A549 (cell line): ENCODE results near the gene TRIM28. TPM values are rescaled to one million over a fixed set of nuclear protein-coding genes. Genes with fewer than 3 reads are reported as not detected.

Source experiments
- ATAC-seq, 2 experiments: fragments of 200-7000 bp in 1 of 2; fragments of >200 bp in 1 of 2; cut with Nextera tagmentation in 1 of 2; cut with Tn5 transposase in 1 of 2; 3 replicates each; pipeline versions ENCODE4 v1.8.0 to v1.9.1; 2018 to 2020; ENCODE audit warnings: mild to moderate bottlenecking in 1 of 2, moderate library complexity in 1 of 2
- CTCF ChIA-PET: fragments of 300-600 bp; sonication (Branson Sonifier 250); formaldehyde crosslinking; extraction: SDS; loops from one replicate; lab custom pipeline; 2021; ENCODE audit warnings: antibody characterized with exemption, inconsistent platforms; lab: Yijun Ruan, JAX
- POLR2A ChIA-PET: fragments of 350-600 bp; formaldehyde crosslinking; extraction: SDS; loops from one replicate; lab custom pipeline; 2021; ENCODE audit warnings: antibody characterized with exemption, inconsistent platforms; lab: Yijun Ruan, JAX
- DNase-seq, 2 experiments: peaks; one replicate each; pipeline versions ENCODE4 v3.0.0 to v3.0.0-alpha.2; 2011 to 2016; ENCODE audit warnings: low read depth in 1 of 2, low spot score in 1 of 2
- FAIRE-seq: peaks from 2 replicates; lab custom pipeline; 2011; peaks lifted over from hg19 to GRCh38; lab: Jason Lieb, UNC
- H3K27ac ChIP-seq, 2 experiments: fragments of >200 bp; sonication (Bioruptor Twin); formaldehyde crosslinking; 3 replicates each; pipeline ENCODE4 v1.5.1; 2016 to 2017
- H3K4me1 ChIP-seq: fragments of >200 bp; sonication (Bioruptor Twin); formaldehyde crosslinking; 3 replicates; pipeline ENCODE4 v1.6.1; 2016
- H3K4me2 ChIP-seq: fragments of >200 bp; sonication (Bioruptor Twin); formaldehyde crosslinking; 3 replicates; pipeline ENCODE4 v1.6.1; 2016
- H3K4me3 ChIP-seq: fragments of >200 bp; sonication (Bioruptor Twin); formaldehyde crosslinking; 3 replicates; pipeline ENCODE4 v1.5.1; 2016
- H3K9me3 ChIP-seq: fragments of >200 bp; sonication (Bioruptor Twin); formaldehyde crosslinking; 3 replicates; pipeline ENCODE4 v1.6.1; 2016
- ATOH8 ChIP-seq: fragments of 250-450 bp; sonication (Bioruptor Pico); IDR thresholded peaks from 2 replicates; pipeline ENCODE4 v1.5.0; 2020; ENCODE audit warnings: low read depth, mild to moderate bottlenecking, moderate library complexity
- BHLHE40 ChIP-seq: IDR thresholded peaks from 2 replicates; pipeline ENCODE4 v1.6.1; 2012; ENCODE audit warnings: low read depth, low read length, inconsistent platforms
- CBX2 ChIP-seq: fragments of 200-600 bp; sonication (generic); IDR thresholded peaks from 2 replicates; pipeline ENCODE4 v1.6.1; 2016; ENCODE audit warnings: low read depth, mild to moderate bottlenecking, borderline replicate concordance
- CEBPB ChIP-seq, 2 experiments: fragments of >200 bp in 1 of 2; sonication (Bioruptor Twin) in 1 of 2; formaldehyde crosslinking in 1 of 2; IDR thresholded peaks; 2 replicates each; pipeline ENCODE4 v1.6.1; 2012 to 2016
- CHD4 ChIP-seq: fragments of 200-600 bp; sonication (generic); IDR thresholded peaks from 2 replicates; pipeline ENCODE4 v1.6.1; 2016; ENCODE audit warnings: antibody characterized with exemption, mild to moderate bottlenecking, borderline replicate concordance
- E2F6 ChIP-seq: IDR thresholded peaks from 2 replicates; pipeline ENCODE4 v1.6.1; 2012; ENCODE audit warnings: low read depth, borderline replicate concordance
- ELK1 ChIP-seq: fragments of 150-350 bp; IDR thresholded peaks from 2 replicates; pipeline ENCODE4 v1.6.1; 2014; ENCODE audit warnings: low read depth, mild to moderate bottlenecking, low read length
- EP300 ChIP-seq, 2 experiments: fragments of >200 bp; sonication (Bioruptor Twin); formaldehyde crosslinking; IDR thresholded peaks; 2 replicates in 1 of 2; 3 replicates in 1 of 2; pipeline ENCODE4 v1.6.1; 2016 to 2017
- FOSB ChIP-seq: fragments of 250-450 bp; sonication (Bioruptor Pico); IDR thresholded peaks from 2 replicates; pipeline ENCODE4 v1.5.0; 2020; ENCODE audit warnings: mild to moderate bottlenecking, moderate library complexity
- FOXS1 ChIP-seq: fragments of 250-450 bp; sonication (Bioruptor Pico); IDR thresholded peaks from 2 replicates; pipeline ENCODE4 v1.5.0; 2020; ENCODE audit warnings: mild to moderate bottlenecking, moderate library complexity
- HES2 ChIP-seq: fragments of >200 bp; sonication (Bioruptor Twin); formaldehyde crosslinking; IDR thresholded peaks from 2 replicates; pipeline ENCODE4 v1.6.1; 2016
- HOXB5 ChIP-seq: fragments of 250-450 bp; sonication (Bioruptor Pico); IDR thresholded peaks from 2 replicates; pipeline ENCODE4 v1.5.0; 2020; ENCODE audit warnings: mild to moderate bottlenecking, moderate library complexity
- JUNB ChIP-seq: fragments of >200 bp; sonication (Bioruptor Twin); formaldehyde crosslinking; IDR thresholded peaks from 2 replicates; pipeline ENCODE4 v1.6.1; 2016
- MAFK ChIP-seq: fragments of 450-650 bp; IDR thresholded peaks from 2 replicates; pipeline ENCODE4 v1.6.1; 2014; ENCODE audit not compliant: partially characterized antibody
- MAZ ChIP-seq: fragments of 150-350 bp; IDR thresholded peaks from 2 replicates; pipeline ENCODE4 v1.6.1; 2014; ENCODE audit warnings: antibody characterized with exemption, low read depth, low read length, borderline replicate concordance
- PBX3 ChIP-seq: IDR thresholded peaks from 2 replicates; pipeline ENCODE4 v1.6.1; 2012
- POLR2AphosphoS2 ChIP-seq: conservative IDR thresholded peaks from 2 replicates; pipeline ENCODE4 v1.6.1; 2012; ENCODE audit warnings: low read length, improper control_type of control experiment, inconsistent platforms
- RCOR1 ChIP-seq: fragments of 150-350 bp; IDR thresholded peaks from 2 replicates; pipeline ENCODE4 v1.6.1; 2014; ENCODE audit warnings: antibody characterized with exemption, low read length, low read depth
- RFX5 ChIP-seq: fragments of 450-650 bp; IDR thresholded peaks from 2 replicates; pipeline ENCODE4 v1.7.1; 2014; ENCODE audit warnings: antibody characterized with exemption, mild to moderate bottlenecking, moderate library complexity
- RNF2 ChIP-seq: fragments of 200-600 bp; sonication (generic); IDR thresholded peaks from 2 replicates; pipeline ENCODE4 v1.6.1; 2016; ENCODE audit warnings: low read depth, mild to moderate bottlenecking, antibody characterized with exemption, moderate library complexity, borderline replicate concordance
- SREBF2 ChIP-seq: fragments of 450-650 bp; IDR thresholded peaks from 2 replicates; pipeline ENCODE4 v1.6.1; 2014; ENCODE audit warnings: mild to moderate bottlenecking, moderate library complexity
- TFCP2L1 ChIP-seq: fragments of 250-450 bp; sonication (Bioruptor Pico); IDR thresholded peaks from 2 replicates; pipeline ENCODE4 v1.5.0; 2021; ENCODE audit warnings: mild to moderate bottlenecking
- WGBS: methylation state at CpG from one replicate; pipeline ENCODE4 v1.1.6; 2017; ENCODE audit errors: missing lambda C conversion rate; 5-methylcytosine and 5-hydroxymethylcytosine counted together
- polyA plus RNA-seq, 4 experiments: library from polyadenylated mRNA; depleted of rRNA in 3 of 4; stranded (reverse); fragments of >200 nt; fragmentation: RNase III in 1 of 4; extraction: RNeasy Plus Mini Kit Qiagen cat#74134 plus additional on column Dnase treatment in 1 of 4; gene quantifications; 2 replicates in 3 of 4; 3 replicates in 1 of 4; pipeline ENCODE4 v1.2.3, GENCODE V29; 2011 to 2017

Gene TRIM28
- polyA plus RNA-seq, 2 of the 4 experiments (the other 2 are of a cell fraction): 576 to 656 TPM

GRCh38 chr19:58529405-58529804 lies 14.5 kb upstream of the TRIM28 start:
- ATAC-seq (no peak), DNase-seq (no peak), FAIRE-seq (no peak)
- ChIA-PET POLR2A (interaction anchor here (1.0 to 1.6 kb wide), 2 partner anchors 9 to 14 kb away, joined by 6 to 11 read pairs; partner anchors contain the start of genes TRIM28 and ZBTB45), CTCF (interaction anchor here (0.6 to 3.7 kb wide), 3 partner anchors 10 to 251 kb away, joined by 3 to 33 read pairs (median 3); partner anchors contain the start of gene ZBTB45)
- Histone ChIP-seq H3K27ac (no peak overlapping the region), H3K4me2 (no peak overlapping the region), H3K9me3 (no peaks in the 10 kb centered on the region), H3K4me1 (no peaks in the 10 kb centered on the region), H3K4me3 (no peak overlapping the region)
- WGBS: 19% methylated on average over 3 of the region's 3 CpGs
- TF ChIP-seq MAFK (peak; percentile 86), MAZ (no peak), RCOR1 (no peak), ELK1 (no peak)

GRCh38 chr19:58531034-58531840 lies 12.6 kb upstream of the TRIM28 start:
- Histone ChIP-seq H3K4me2 (no peak overlapping the region), H3K4me3 (no peak overlapping the region), H3K4me1 (no peaks in the 10 kb centered on the region), H3K27ac (no peak overlapping the region), H3K9me3 (no peaks in the 10 kb centered on the region)
- TF ChIP-seq PBX3 (no peak), BHLHE40 (no peak), ATOH8 (CRISPR knock-in tag) (no peak), CBX2 (no peak), EP300 (IDR thresholded peaks at IDR 0.05) (no peak), FOXS1 (CRISPR knock-in tag) (no peak), FOSB (no peak), SREBF2 (no peak), JUNB (no peak), E2F6 (no peak), CEBPB (IDR thresholded peaks at IDR 0.05) (no peak), RNF2 (no peak)
- no peak for DNase-seq
- CTCF ChIA-PET: interaction anchor here (3.7 to 5.5 kb wide), 2 partner anchors 11 to 12 kb away, joined by 33 to 70 read pairs; partner anchors contain the start of gene ZBTB45
- 28% methylated on average over 10 of the region's 10 CpGs for WGBS
- ATAC-seq: peak; percentile 18 to 20; a peak in 2 of 6 replicates
- FAIRE-seq: no peak
- POLR2A ChIA-PET: interaction anchor here (1.2 to 1.7 kb wide), 2 partner anchors 12 to 13 kb away, joined by 6 to 9 read pairs; partner anchors contain the start of genes TRIM28 and ZBTB45

GRCh38 chr19:58535857-58536256 lies 8.0 kb upstream of the TRIM28 start:
- no peaks in the 10 kb centered on the region for H3K9me3 ChIP-seq
- H3K27ac ChIP-seq: no peak overlapping the region
- POLR2A ChIA-PET: interaction anchor here (0.9 to 1.0 kb wide), 2 partner anchors 8 to 16 kb away, joined by 3 to 4 read pairs; partner anchors contain the start of genes TRIM28 and ZBTB45
- no peak overlapping the region for H3K4me3 ChIP-seq
- FAIRE-seq: no peak
- H3K4me2 ChIP-seq: no peak overlapping the region
- no peak for DNase-seq
- ATAC-seq: no peak
- CTCF ChIA-PET: interaction anchor here (0.7 to 5.5 kb wide), 2 partner anchors 13 to 17 kb away, joined by 3 to 70 read pairs; partner anchors contain the start of gene ZBTB45
- TF ChIP-seq HOXB5: no peak
- no peak for TF ChIP-seq HES2
- no peak for TF ChIP-seq POLR2AphosphoS2
- no peak for TF ChIP-seq TFCP2L1
- no peak for TF ChIP-seq RFX5
- TF ChIP-seq CHD4: no peak
- TF ChIP-seq MAZ: no peak
- H3K4me1 ChIP-seq: no peaks in the 10 kb centered on the region
- 84% methylated on average over 3 of the region's 3 CpGs for WGBS
